H9 (cell line): Measurements from ENCODE around the gene TMEM120A. TPM values are rescaled to one million over a fixed set of nuclear protein-coding genes. Genes with fewer than 3 reads are reported as not detected.

ENCODE experiments used
- DNase-seq: peaks from one replicate; pipeline ENCODE4 v3.0.0-alpha.2; 2017
- H2AFZ ChIP-seq: one replicate; pipeline ENCODE4 v1.6.1; 2013; ENCODE audit warnings: mild to moderate bottlenecking, low read length, control low read depth, moderate library complexity
- H2AK5ac ChIP-seq: 2 replicates; pipeline ENCODE4 v1.6.1; 2013; ENCODE audit warnings: low read length, control low read depth, mixed read lengths; ENCODE audit not compliant: insufficient read length
- H2BK120ac ChIP-seq: one replicate; pipeline ENCODE4 v1.6.1; 2013; ENCODE audit warnings: low read depth, mild to moderate bottlenecking, low read length, control low read depth, inconsistent platforms; ENCODE audit not compliant: poor library complexity, severe bottlenecking
- H2BK12ac ChIP-seq: 2 replicates; pipeline ENCODE4 v1.6.1; 2013; ENCODE audit warnings: low read length, control low read depth, mixed read lengths, low read depth; ENCODE audit not compliant: insufficient read length
- H2BK15ac ChIP-seq: 2 replicates; pipeline ENCODE4 v1.6.1; 2013; ENCODE audit warnings: low read depth, low read length, control low read depth
- H2BK20ac ChIP-seq: one replicate; pipeline ENCODE4 v1.6.1; 2013; ENCODE audit warnings: low read depth, mild to moderate bottlenecking, low read length, control low read depth, inconsistent platforms; ENCODE audit not compliant: poor library complexity, severe bottlenecking
- H2BK5ac ChIP-seq: 2 replicates; pipeline ENCODE4 v1.6.1; 2013; ENCODE audit warnings: low read length, control low read depth, mixed read lengths; ENCODE audit not compliant: insufficient read length
- H3K14ac ChIP-seq: 2 replicates; pipeline ENCODE4 v1.6.1; 2013; ENCODE audit warnings: low read length, control low read depth; ENCODE audit not compliant: insufficient read depth
- H3K18ac ChIP-seq: 2 replicates; pipeline ENCODE4 v1.6.1; 2013; ENCODE audit warnings: low read depth, mild to moderate bottlenecking, mixed read lengths, low read length, control low read depth; ENCODE audit not compliant: insufficient read length
- H3K23ac ChIP-seq: 2 replicates; pipeline ENCODE4 v1.6.1; 2013; ENCODE audit warnings: low read length, control low read depth, mixed read lengths, low read depth; ENCODE audit not compliant: insufficient read length
- H3K23me2 ChIP-seq: 2 replicates; pipeline ENCODE4 v1.6.1; 2013; ENCODE audit warnings: low read depth, mild to moderate bottlenecking, mixed read lengths, low read length, control low read depth; ENCODE audit not compliant: insufficient read length, poor library complexity, severe bottlenecking
- H3K27ac ChIP-seq: 2 replicates; pipeline ENCODE4 v1.5.1; 2013; ENCODE audit warnings: low read length, control low read depth, mixed read lengths, low read depth; ENCODE audit not compliant: insufficient read length
- H3K27me3 ChIP-seq: 2 replicates; pipeline ENCODE4 v1.6.1; 2013; ENCODE audit warnings: low read length, control low read depth, inconsistent platforms; ENCODE audit not compliant: insufficient read depth
- H3K4ac ChIP-seq: 2 replicates; pipeline ENCODE4 v1.6.1; 2013; ENCODE audit warnings: low read depth, mild to moderate bottlenecking, control low read depth, inconsistent platforms, low read length, moderate library complexity
- H3K4me1 ChIP-seq: 2 replicates; pipeline ENCODE4 v1.6.1; 2013; ENCODE audit warnings: low read length, control low read depth, inconsistent platforms; ENCODE audit not compliant: insufficient read depth
- H3K4me2 ChIP-seq: 2 replicates; pipeline ENCODE4 v1.6.1; 2013; ENCODE audit warnings: low read length, control low read depth, mixed read lengths; ENCODE audit not compliant: insufficient read length, insufficient read depth
- H3K56ac ChIP-seq: 2 replicates; pipeline ENCODE4 v1.6.1; 2013; ENCODE audit warnings: low read depth, mild to moderate bottlenecking, mixed read lengths, low read length, control low read depth; ENCODE audit not compliant: insufficient read length
- H3K79me1 ChIP-seq: 2 replicates; pipeline ENCODE4 v1.6.1; 2013; ENCODE audit warnings: low read depth, mild to moderate bottlenecking, moderate library complexity, low read length, control low read depth, inconsistent platforms; ENCODE audit not compliant: insufficient read depth, poor library complexity, severe bottlenecking
- H3K79me2 ChIP-seq: 2 replicates; pipeline ENCODE4 v1.6.1; 2013; ENCODE audit warnings: low read length, control low read depth, inconsistent platforms; ENCODE audit not compliant: insufficient read depth
- H3K9ac ChIP-seq: 2 replicates; pipeline ENCODE4 v1.6.1; 2013; ENCODE audit warnings: low read length, control low read depth, mixed read lengths; ENCODE audit not compliant: insufficient read length; ENCODE audit errors: extremely low read depth
- H3K9me3 ChIP-seq: one replicate; pipeline ENCODE4 v1.6.1; 2013; ENCODE audit warnings: low read depth, low read length, inconsistent platforms; ENCODE audit not compliant: control insufficient read depth
- H3T11ph ChIP-seq: one replicate; pipeline ENCODE4 v1.6.1; 2013; ENCODE audit warnings: mild to moderate bottlenecking, low read length, control low read depth, inconsistent platforms
- H4K20me1 ChIP-seq: one replicate; pipeline ENCODE4 v1.6.1; 2013; ENCODE audit not compliant: control insufficient read depth, insufficient read length, insufficient read depth
- H4K5ac ChIP-seq: 2 replicates; pipeline ENCODE4 v1.6.1; 2013; ENCODE audit warnings: low read depth, mild to moderate bottlenecking, mixed read lengths, low read length, control low read depth; ENCODE audit not compliant: insufficient read length
- H4K8ac ChIP-seq: replicated peaks from 2 replicates; pipeline ENCODE4 v1.6.1; 2013; ENCODE audit warnings: low read length, control low read depth, mixed read lengths, low read depth; ENCODE audit not compliant: insufficient read length
- H4K91ac ChIP-seq: 2 replicates; pipeline ENCODE4 v1.6.1; 2013; ENCODE audit warnings: low read depth, mild to moderate bottlenecking, moderate library complexity, mixed read lengths, low read length, control low read depth; ENCODE audit not compliant: insufficient read length
- H3K27ac Mint-ChIP-seq, 3 experiments: 2 replicates in 2 of 3; 3 replicates in 1 of 3; pipeline ENCODE4 v1.8.0; 2020 to 2021; ENCODE audit warnings: mixed read lengths in 3 of 3, mild to moderate bottlenecking in 1 of 3, moderate library complexity in 1 of 3
- H3K27me3 Mint-ChIP-seq: 2 replicates; pipeline ENCODE4 v1.8.0; 2021; ENCODE audit warnings: low read depth, mild to moderate bottlenecking, moderate library complexity, mixed read lengths
- H3K36me3 Mint-ChIP-seq, 3 experiments: 2 replicates in 2 of 3; 3 replicates in 1 of 3; pipeline ENCODE4 v1.8.0; 2020 to 2021; ENCODE audit warnings: low read depth in 3 of 3, mixed read lengths in 3 of 3; ENCODE audit not compliant: insufficient read depth in 1 of 3
- H3K4me1 Mint-ChIP-seq, 2 experiments: 2 replicates each; pipeline ENCODE4 v1.8.0; 2020; ENCODE audit warnings: mixed read lengths in 2 of 2
- H3K4me3 Mint-ChIP-seq, 2 experiments: 2 replicates in 1 of 2; 3 replicates in 1 of 2; pipeline ENCODE4 v1.8.0; 2020 to 2021; ENCODE audit warnings: mild to moderate bottlenecking in 2 of 2, mixed read lengths in 2 of 2, moderate library complexity in 1 of 2
- H3K9me3 Mint-ChIP-seq, 2 experiments: 2 replicates in 1 of 2; 3 replicates in 1 of 2; pipeline ENCODE4 v1.8.0; 2020; ENCODE audit warnings: mild to moderate bottlenecking in 2 of 2, mixed read lengths in 2 of 2, moderate library complexity in 1 of 2
- WGBS: extraction: QIAGEN DNeasy Blood & Tissue Kit; methylation state at CpG from one replicate; pipeline ENCODE4 v1.1.7; 2013; ENCODE audit warnings: missing lambda C conversion rate, low lambda C conversion rate, mixed read lengths; ENCODE audit not compliant: insufficient read length; ENCODE audit errors: extremely low coverage; 5-methylcytosine and 5-hydroxymethylcytosine counted together
- total RNA-seq: library from RNA; stranded (reverse); gene quantifications from 2 replicates; pipeline ENCODE4 v1.2.1, GENCODE V29; 2021
- TF ChIP-seq, protein P1 (sequence below): fragments of 200-600 bp; sonication (generic); conservative IDR thresholded peaks from 3 replicates; pipeline ENCODE4 v1.8.0; 2021; ENCODE audit warnings: antibody characterized with exemption, mild to moderate bottlenecking

The TMEM120A gene
- total RNA-seq, 1 experiment from 2014 or later: 30.0 TPM

DNA sequence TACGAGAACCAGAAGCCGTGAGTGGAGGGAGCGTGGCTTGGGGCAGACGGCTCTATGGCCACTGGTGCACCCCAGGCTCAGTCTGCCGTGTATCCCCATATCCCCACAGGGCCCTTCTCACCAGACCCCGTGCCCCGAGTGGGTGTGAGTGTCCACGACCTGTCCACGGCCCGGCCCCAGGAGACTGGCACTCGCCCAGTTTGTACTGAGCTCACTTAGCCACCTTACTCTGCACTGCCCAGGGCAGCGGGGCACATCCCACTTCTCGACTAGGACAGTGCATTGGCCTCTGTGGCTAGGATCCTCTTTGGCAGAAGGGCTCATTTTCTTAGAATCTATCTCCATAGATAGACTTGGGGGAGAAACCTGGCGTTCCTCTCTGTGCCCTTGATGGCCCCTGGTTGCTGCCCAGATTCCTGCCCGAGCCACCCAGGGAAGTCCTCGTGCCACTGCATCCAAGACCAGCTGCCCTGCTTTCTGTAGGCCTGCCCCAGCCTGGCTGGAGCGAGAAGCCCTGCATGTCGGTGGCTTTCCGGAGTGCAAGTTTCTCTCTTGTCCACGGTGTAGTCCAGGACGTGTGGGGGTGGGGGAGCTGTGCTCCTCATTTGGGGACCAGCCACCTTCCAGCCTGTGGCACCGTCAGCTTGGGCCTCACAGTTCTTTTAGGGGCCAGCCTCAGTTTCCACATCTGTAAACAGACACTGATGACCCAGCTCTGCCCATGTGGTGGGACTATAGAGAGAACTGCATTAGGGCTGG is 11.9 kb downstream of the TMEM120A start:
- TF ChIP-seq, protein P1, sequence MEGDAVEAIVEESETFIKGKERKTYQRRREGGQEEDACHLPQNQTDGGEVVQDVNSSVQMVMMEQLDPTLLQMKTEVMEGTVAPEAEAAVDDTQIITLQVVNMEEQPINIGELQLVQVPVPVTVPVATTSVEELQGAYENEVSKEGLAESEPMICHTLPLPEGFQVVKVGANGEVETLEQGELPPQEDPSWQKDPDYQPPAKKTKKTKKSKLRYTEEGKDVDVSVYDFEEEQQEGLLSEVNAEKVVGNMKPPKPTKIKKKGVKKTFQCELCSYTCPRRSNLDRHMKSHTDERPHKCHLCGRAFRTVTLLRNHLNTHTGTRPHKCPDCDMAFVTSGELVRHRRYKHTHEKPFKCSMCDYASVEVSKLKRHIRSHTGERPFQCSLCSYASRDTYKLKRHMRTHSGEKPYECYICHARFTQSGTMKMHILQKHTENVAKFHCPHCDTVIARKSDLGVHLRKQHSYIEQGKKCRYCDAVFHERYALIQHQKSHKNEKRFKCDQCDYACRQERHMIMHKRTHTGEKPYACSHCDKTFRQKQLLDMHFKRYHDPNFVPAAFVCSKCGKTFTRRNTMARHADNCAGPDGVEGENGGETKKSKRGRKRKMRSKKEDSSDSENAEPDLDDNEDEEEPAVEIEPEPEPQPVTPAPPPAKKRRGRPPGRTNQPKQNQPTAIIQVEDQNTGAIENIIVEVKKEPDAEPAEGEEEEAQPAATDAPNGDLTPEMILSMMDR: no peak
- peaks cover 22 to 48% (median 43%) of the 10 kb centered on the region in 3 experiments for H3K36me3 Mint-ChIP-seq
- Histone ChIP-seq H3K9me3 (no peaks in the 10 kb centered on the region), H3K27ac (no peak overlapping the region), H3K23ac (no peak overlapping the region), H3K79me1 (no peaks in the 10 kb centered on the region), H3K27me3 (no peaks in the 10 kb centered on the region), H2BK20ac (no peak overlapping the region), H2BK15ac (no peak overlapping the region), H3K4ac (no peak overlapping the region), H3K4me2 (no peak overlapping the region), H3K23me2 (no peaks in the 10 kb centered on the region), H3K4me1 (no peaks in the 10 kb centered on the region), H4K91ac (no peak overlapping the region), H3K14ac (no peak overlapping the region), H2BK12ac (no peak overlapping the region), H3K56ac (no peak overlapping the region), H2BK5ac (no peak overlapping the region), H2BK120ac (no peak overlapping the region), H2AK5ac (no peak overlapping the region), H4K8ac (no peak overlapping the region), H3K18ac (no peak overlapping the region), H3K9ac (no peak overlapping the region), H4K5ac (no peak overlapping the region), H3T11ph (no peak overlapping the region), H3K79me2 (no peaks in the 10 kb centered on the region), H2AFZ (no peak overlapping the region), H4K20me1 (no peaks in the 10 kb centered on the region)
- H3K4me3 Mint-ChIP-seq: no peak overlapping the region; a peak in 1 of 5 replicates
- H3K27me3 Mint-ChIP-seq: peaks cover 1% of the 10 kb centered on the region; the same call in 1 of the 2 replicates
- no peaks in the 10 kb centered on the region for H3K9me3 Mint-ChIP-seq
- no CpG with 5 or more reads among the region's 22 CpGs for WGBS
- no peaks in the 10 kb centered on the region for H3K4me1 Mint-ChIP-seq
- peak overlapping the region in 1 of 3 experiments; percentile 90; a peak in 1 of 7 replicates for H3K27ac Mint-ChIP-seq
- no peak for DNase-seq
